ENCODE measurements around the gene GARIN1A.
"Not testable (repeated sequence)": the region's sequence is repeated elsewhere in the genome, so short reads cannot be mapped to it uniquely, and the experiment has no call there.

GRCh38 chr7:128663223-128663622 lies 8.9 kb upstream of the GARIN1A start:
- not testable (repeated sequence) for TF ChIP-seq CTCF (IDR thresholded peaks at IDR 0.05; ENCODE audit: insufficient read depth, low read length); GABPA (IDR thresholded peaks at IDR 0.05; ENCODE audit: low read depth); POLR2AphosphoS5 (IDR thresholded peaks at IDR 0.05; ENCODE audit: low read depth); REST (IDR thresholded peaks at IDR 0.05; ENCODE audit: insufficient replicate concordance, low read depth); SPI1 (IDR thresholded peaks at IDR 0.05; ENCODE audit: borderline replicate concordance, low read depth)
